HepG2 (cell line): Measurements from ENCODE around the gene ODC1. TPM values are rescaled to one million over a fixed set of nuclear protein-coding genes. Genes with fewer than 3 reads are reported as not detected.

ENCODE experiments used
- ATAC-seq: fragments of 200-7000 bp; cut with Tn5 transposase; 3 replicates; pipeline ENCODE4 v1.9.1; 2020; ENCODE audit warnings: mild to moderate bottlenecking, moderate library complexity
- BruUV-seq: library from RNA; stranded (reverse); fragments of 400-500 nt; replicated peaks from 2 replicates; lab custom pipeline; 2021; lab: Mats Ljungman, UMichigan
- CTCF ChIA-PET: fragments of 300-600 bp; formaldehyde crosslinking; extraction: SDS; loops from one replicate; lab custom pipeline; 2021; ENCODE audit warnings: low total read pairs, inconsistent platforms, low intra/inter-chr PET ratio; lab: Yijun Ruan, JAX
- POLR2A ChIA-PET: fragments of 350-600 bp; sonication (Branson Sonifier 250); formaldehyde crosslinking; loops from one replicate; lab custom pipeline; 2020; ENCODE audit warnings: antibody characterized with exemption, inconsistent platforms; lab: Yijun Ruan, JAX
- DNase-seq: peaks from one replicate; pipeline ENCODE4 v3.0.0-alpha.2; 2015; ENCODE audit warnings: low spot score
- FAIRE-seq: peaks from 3 replicates; lab custom pipeline; 2011; peaks lifted over from hg19 to GRCh38; lab: Jason Lieb, UNC
- H2AFZ ChIP-seq: one replicate; pipeline ENCODE4 v1.6.1; 2011; ENCODE audit warnings: low read length, inconsistent platforms
- H3K27ac ChIP-seq: fragments of 300-600 bp; 3 replicates; pipeline ENCODE4 v1.8.0; 2011; ENCODE audit warnings: mixed run types, mild to moderate bottlenecking, mixed read lengths, low read length, inconsistent platforms; ENCODE audit not compliant: insufficient read depth; ENCODE audit errors: extremely low read length
- H3K27me3 ChIP-seq, 2 experiments: fragments of 200-600 bp in 1 of 2; 2 replicates in 1 of 2; 3 replicates in 1 of 2; pipeline versions ENCODE4 v1.6.0 to v1.8.0; 2011; ENCODE audit warnings: low read length in 2 of 2, mild to moderate bottlenecking in 2 of 2, moderate library complexity in 2 of 2, inconsistent platforms in 1 of 2; ENCODE audit not compliant: insufficient read depth in 2 of 2, control insufficient read depth in 1 of 2
- H3K36me3 ChIP-seq, 2 experiments: fragments of 200-600 bp in 1 of 2; replicated peaks in 1 of 2; 2 replicates in 1 of 2; 3 replicates in 1 of 2; pipeline versions ENCODE4 v1.5.1 to v1.8.0; 2011; ENCODE audit warnings: low read length in 2 of 2, inconsistent platforms in 1 of 2; ENCODE audit not compliant: insufficient read depth in 2 of 2, control insufficient read depth in 1 of 2
- H3K4me1 ChIP-seq: 2 replicates; pipeline ENCODE4 v1.5.1; 2012; ENCODE audit warnings: low read length, inconsistent platforms; ENCODE audit not compliant: insufficient read depth
- H3K4me2 ChIP-seq: 2 replicates; pipeline ENCODE4 v1.6.0; 2011; ENCODE audit warnings: low read depth, low read length, inconsistent platforms
- H3K4me3 ChIP-seq, 3 experiments: fragments of 200-600 bp in 1 of 3; sonication (generic), shearing (Covaris generic) in 1 of 3; replicated peaks in 1 of 3; 2 replicates each; pipeline ENCODE4 v1.5.1; 2011 to 2016; ENCODE audit warnings: low read length in 3 of 3, inconsistent platforms in 2 of 3, low read depth in 2 of 3, mild to moderate bottlenecking in 2 of 3, control low read depth in 1 of 3, mixed read lengths in 1 of 3; ENCODE audit not compliant: insufficient read depth in 1 of 3
- H3K79me2 ChIP-seq: one replicate; pipeline ENCODE4 v1.6.1; 2011; ENCODE audit warnings: low read length, inconsistent platforms; ENCODE audit not compliant: insufficient read depth
- H3K9ac ChIP-seq: 2 replicates; pipeline ENCODE4 v1.6.0; 2011; ENCODE audit warnings: mild to moderate bottlenecking, low read depth, low read length, inconsistent platforms; ENCODE audit not compliant: insufficient read depth
- H3K9me3 ChIP-seq: 2 replicates; pipeline ENCODE4 v1.5.1; 2012; ENCODE audit warnings: mild to moderate bottlenecking, low read length
- H4K20me1 ChIP-seq: 2 replicates; pipeline ENCODE4 v1.6.0; 2011; ENCODE audit warnings: inconsistent platforms, mild to moderate bottlenecking, low read length, moderate library complexity; ENCODE audit not compliant: insufficient read depth
- ATF6 ChIP-seq: sonication (generic); formaldehyde crosslinking; conservative IDR thresholded peaks from 2 replicates; pipeline ENCODE4 v1.4.0; 2020; ENCODE audit warnings: missing genetic modification reagents
- BRCA1 ChIP-seq: sonication (generic); formaldehyde crosslinking; IDR thresholded peaks from 2 replicates; pipeline ENCODE4 v1.4.0; 2020; ENCODE audit warnings: missing genetic modification reagents
- HMGXB4 ChIP-seq, 2 experiments: sonication (generic) in 1 of 2; formaldehyde crosslinking in 1 of 2; IDR thresholded peaks; 2 replicates each; pipeline versions ENCODE4 v1.4.0 to v1.6.1; 2018 to 2020; ENCODE audit warnings: missing genetic modification reagents in 2 of 2, borderline replicate concordance in 1 of 2, low read depth in 1 of 2, mild to moderate bottlenecking in 1 of 2, missing biosample characterization in 1 of 2
- RFX5 ChIP-seq: IDR thresholded peaks from 2 replicates; pipeline ENCODE4 v1.6.1; 2011; ENCODE audit warnings: low read depth, low read length, improper control_type of control experiment
- RXRA ChIP-seq: sonication (generic); formaldehyde crosslinking; IDR thresholded peaks from 2 replicates; pipeline ENCODE4 v1.5.1; 2020; ENCODE audit warnings: missing genetic modification reagents
- TBX2 ChIP-seq: sonication (generic); formaldehyde crosslinking; IDR thresholded peaks from 2 replicates; pipeline ENCODE4 v1.5.0; 2020; ENCODE audit warnings: missing genetic modification reagents, mild to moderate bottlenecking, borderline replicate concordance
- ZBTB49 ChIP-seq: sonication (generic); formaldehyde crosslinking; IDR thresholded peaks from 2 replicates; pipeline ENCODE4 v1.4.0; 2020; ENCODE audit warnings: missing genetic modification reagents, borderline replicate concordance
- ZC3H13 ChIP-seq: sonication (generic); formaldehyde crosslinking; IDR thresholded peaks from 2 replicates; pipeline ENCODE4 v1.8.1; 2023; ENCODE audit warnings: mild to moderate bottlenecking, missing genetic modification reagents, moderate library complexity
- WGBS: methylation state at CpG from one replicate; pipeline ENCODE4 v1.1.6; 2017; ENCODE audit warnings: low lambda C conversion rate; 5-methylcytosine and 5-hydroxymethylcytosine counted together
- in situ Hi-C: cut with HindIII; loops from 2 replicates; pipeline ENCODE4 v1.10.0; 2017; ENCODE audit warnings: low pct_unique_long_range_greater_than_20kb; ENCODE audit not compliant: extremely low pct_ligation_motif_present
- intact Hi-C: fragments of 100-400 bp; cut with micrococcal nuclease; formaldehyde crosslinking; loops from one replicate; pipeline ENCODE4 v1.10.0; 2022; ENCODE audit not compliant: unreplicated experiment
- polyA plus RNA-seq, 8 experiments: library from polyadenylated mRNA; depleted of rRNA in 3 of 8; stranded (reverse) in 7 of 8; unstranded in 1 of 8; fragments of >200 nt; fragmentation: Illumina TruSeq in 4 of 8; extraction: Trizol in 4 of 8; gene quantifications; 2 replicates each; pipeline versions ENCODE4 v1.2.1 to v1.2.3, GENCODE V29; 2011 to 2016; ENCODE audit warnings: low read depth in 4 of 8, missing spikeins in 1 of 8, mixed read lengths in 1 of 8; ENCODE audit not compliant: insufficient read depth in 1 of 8
- total RNA-seq, 5 experiments: library from RNA; depleted of rRNA; stranded (reverse); fragments of >200 nt; fragmentation: Illumina TruSeq; extraction: Trizol; gene quantifications; 2 replicates each; pipeline ENCODE4 v1.2.3, GENCODE V29; 2016; ENCODE audit warnings: low read depth in 1 of 5

Gene ODC1
- total and polyA plus RNA-seq, 2 of the 13 experiments (the other 11 are each of a cell fraction or from before 2014, with no cell fraction given): 142 to 371 TPM

- TF ChIP-seq ZBTB49 (CRISPR knock-in tag): no peak
- peak; percentile 19; the same call in 1 of the 2 replicates for TF ChIP-seq RXRA (CRISPR knock-in tag)
- no peak for TF ChIP-seq ZC3H13 (CRISPR knock-in tag)
- TF ChIP-seq RFX5: no peak
- peak in 1 of 2 experiments; percentile 65; a peak in 1 of 4 replicates for TF ChIP-seq HMGXB4 (CRISPR knock-in tag; IDR thresholded peaks at IDR 0.05; ENCODE audit: borderline replicate concordance in 1 of 2, low read depth in 1 of 2)
These were observed 730 bp downstream of the ODC1 start (continued) for GRCh38 chr2:10447300-10447894.

- ChIA-PET POLR2A (interaction anchor here (0.8 to 4.6 kb wide), 3 partner anchors 8 to 40 kb away, joined by 3 to 38 read pairs (median 3); no protein-coding TSS in a partner anchor), CTCF (no interaction called here)
- ATAC-seq: no peak
- WGBS: 73% methylated on average over 6 of the region's 6 CpGs
- intact Hi-C loops (no loop called here), in situ Hi-C loops (loop anchor here (25.0 kb wide), 1 partner anchor 634 kb away; no protein-coding TSS in a partner anchor)
- no peak overlapping the region for H3K27ac ChIP-seq
- no TSS peak for BruUV-seq
- H3K4me1 ChIP-seq: peaks cover 51% of the 10 kb centered on the region
- TF ChIP-seq BRCA1 (CRISPR knock-in tag) (0 out of 2 replicates have a peak, but pooled peaks have one; percentile 3), ATF6 (CRISPR knock-in tag) (no peak), TBX2 (CRISPR knock-in tag) (no peak)
- peaks cover 17 to 36% of the 10 kb centered on the region in 2 experiments for H3K36me3 ChIP-seq
- H2AFZ ChIP-seq: no peak overlapping the region
- H4K20me1 ChIP-seq: peaks cover 4% of the 10 kb centered on the region; the same call in 1 of the 2 replicates
- no peak for DNase-seq
- no peaks in the 10 kb centered on the region for H3K9me3 ChIP-seq
- H3K79me2 ChIP-seq: peaks cover 31% of the 10 kb centered on the region
- H3K4me3 ChIP-seq: peak overlapping the region; percentile 49 to 68 (median 58)
- peak overlapping the region; percentile 71 for H3K9ac ChIP-seq
- H3K27me3 ChIP-seq: no peaks in the 10 kb centered on the region
- peak overlapping the region; percentile 85 for H3K4me2 ChIP-seq
- FAIRE-seq: no peak
These were observed 1.5 kb downstream of the ODC1 start for GRCh38 chr2:10446631-10447030.
